B cell (primary cell): ENCODE data around the gene TMEM234. TPM values are rescaled to one million over a fixed set of nuclear protein-coding genes. Genes with fewer than 3 reads are reported as not detected.

Experiments used
- ATAC-seq: fragments of 200-7000 bp; cut with Tn5 transposase; one replicate; pipeline ENCODE4 v1.10.0; 2021; ENCODE audit warnings: low read depth, mild to moderate bottlenecking, moderate number of reproducible peaks, moderate library complexity
- CTCF ChIA-PET: fragments of 350-600 bp; sonication (Branson Sonifier 250); formaldehyde crosslinking; loops from one replicate; lab custom pipeline; 2021; ENCODE audit warnings: antibody characterized with exemption, inconsistent platforms; lab: Charles Lee
- POLR2A ChIA-PET: fragments of 350-600 bp; sonication (Branson Sonifier 250); formaldehyde crosslinking; loops from one replicate; lab custom pipeline; 2021; ENCODE audit warnings: antibody characterized with exemption; lab: Charles Lee
- DNase-seq: peaks from one replicate; pipeline ENCODE4 v3.0.0; 2013
- H2AFZ ChIP-seq: 2 replicates; pipeline ENCODE4 v1.6.1; 2012; ENCODE audit warnings: mild to moderate bottlenecking, low read depth, low read length; ENCODE audit not compliant: insufficient read depth, poor library complexity, severe bottlenecking
- H3K27ac ChIP-seq, 2 donors: 1 replicate in 1 of 2; 2 replicates in 1 of 2; pipeline ENCODE4 v1.5.1; 2012 to 2013; ENCODE audit warnings: low read length in 2 of 2, mild to moderate bottlenecking in 2 of 2, moderate library complexity in 1 of 2
- H3K27me3 ChIP-seq, 4 experiments: fragments of 200-600 bp in 1 of 4; sonication (generic) in 1 of 4; replicated peaks in 1 of 4; 1 replicate in 2 of 4; 2 replicates in 2 of 4; pipeline versions ENCODE4 v1.6.1 to v1.7.0; 2013 to 2016; ENCODE audit warnings: low read length in 3 of 4, mild to moderate bottlenecking in 2 of 4, mixed read lengths in 1 of 4, moderate library complexity in 1 of 4; ENCODE audit not compliant: insufficient read depth in 4 of 4, control insufficient read depth in 3 of 4; ENCODE audit errors: control extremely low read depth in 1 of 4
- H3K36me3 ChIP-seq, 2 experiments: replicated peaks in 1 of 2; 1 replicate in 1 of 2; 2 replicates in 1 of 2; pipeline versions ENCODE4 v1.6.1 to v1.7.1; 2013; ENCODE audit warnings: low read length in 1 of 2; ENCODE audit not compliant: insufficient read depth in 2 of 2, control insufficient read depth in 1 of 2; ENCODE audit errors: control extremely low read depth in 1 of 2, extremely low read depth in 1 of 2
- H3K4me1 ChIP-seq, 2 donors: fragments of 200-600 bp in 1 of 2; sonication (generic) in 1 of 2; 1 replicate in 1 of 2; 2 replicates in 1 of 2; pipeline versions ENCODE4 v1.5.1 to v1.6.1; 2013 to 2017; ENCODE audit warnings: low read length in 2 of 2; ENCODE audit not compliant: control insufficient read depth in 2 of 2, insufficient read depth in 2 of 2
- H3K4me2 ChIP-seq: replicated peaks from 2 replicates; pipeline ENCODE3; 2012; ENCODE audit warnings: mild to moderate bottlenecking, low read depth, low read length; ENCODE audit not compliant: poor library complexity, severe bottlenecking
- H3K4me3 ChIP-seq, 5 experiments: fragments of 200-600 bp in 1 of 5; sonication (generic) in 1 of 5; 1 replicate in 3 of 5; 2 replicates in 2 of 5; pipeline versions ENCODE4 v1.5.1 to v1.7.0; 2011 to 2016; ENCODE audit warnings: low read length in 4 of 5, mild to moderate bottlenecking in 4 of 5, low read depth in 2 of 5, control low read depth in 1 of 5, moderate library complexity in 1 of 5; ENCODE audit not compliant: insufficient read depth in 1 of 5; ENCODE audit errors: control extremely low read depth in 1 of 5, extremely low read depth in 1 of 5
- H3K79me2 ChIP-seq: fragments of 200-600 bp; sonication (generic); one replicate; pipeline ENCODE4 v1.6.0; 2016; ENCODE audit warnings: low read length; ENCODE audit not compliant: control insufficient read depth, insufficient read depth
- H3K9ac ChIP-seq: fragments of 200-600 bp; sonication (generic); 2 replicates; pipeline ENCODE4 v1.6.1; 2017; ENCODE audit warnings: mild to moderate bottlenecking, low read length, moderate library complexity
- H3K9me3 ChIP-seq, 3 donors: one replicate each; pipeline versions ENCODE4 v1.6.1 to v1.7.1; 2013; ENCODE audit warnings: low read length in 2 of 3; ENCODE audit not compliant: control insufficient read depth in 2 of 3, insufficient read depth in 1 of 3; ENCODE audit errors: control extremely low read depth in 1 of 3
- H4K20me1 ChIP-seq: 2 replicates; pipeline ENCODE4 v1.6.0; 2012; ENCODE audit warnings: mild to moderate bottlenecking, low read length; ENCODE audit not compliant: insufficient read depth, control insufficient read depth, poor library complexity, severe bottlenecking
- H3K27ac Mint-ChIP-seq: one replicate; pipeline ENCODE4 v1.8.0; 2021; ENCODE audit warnings: mixed read lengths
- H3K27me3 Mint-ChIP-seq: one replicate; pipeline ENCODE4 v1.8.0; 2021; ENCODE audit warnings: mixed read lengths
- H3K4me1 Mint-ChIP-seq: one replicate; pipeline ENCODE4 v1.8.0; 2021; ENCODE audit warnings: mixed read lengths
- H3K4me3 Mint-ChIP-seq: one replicate; pipeline ENCODE4 v1.8.0; 2021; ENCODE audit warnings: mixed read lengths
- H3K9me3 Mint-ChIP-seq: one replicate; pipeline ENCODE4 v1.8.0; 2022; ENCODE audit warnings: mixed read lengths; ENCODE audit not compliant: insufficient read depth
- EZH2 ChIP-seq: IDR thresholded peaks from 2 replicates; pipeline ENCODE4 v1.6.1; 2012; ENCODE audit warnings: borderline replicate concordance, low read depth, mild to moderate bottlenecking, moderate library complexity, low read length; ENCODE audit not compliant: insufficient read depth, poor library complexity, severe bottlenecking
- WGBS: methylation state at CpG from one replicate; pipeline ENCODE4 v1.1.5; 2013; ENCODE audit warnings: missing lambda C conversion rate; ENCODE audit not compliant: insufficient coverage; 5-methylcytosine and 5-hydroxymethylcytosine counted together
- intact Hi-C: fragments of 100-400 bp; cut with micrococcal nuclease; formaldehyde crosslinking; loops from one replicate; pipeline ENCODE4 v1.10.0; 2022
- polyA plus RNA-seq: library from polyadenylated mRNA; depleted of rRNA; stranded (reverse); fragments of >200 nt; gene quantifications from 2 replicates; pipeline ENCODE4 v1.2.3, GENCODE V29; 2012
- total RNA-seq, 2 donors: library from RNA; stranded (reverse); fragments of 120-200 nt in 1 of 2; gene quantifications; 1 replicate in 1 of 2; 2 replicates in 1 of 2; pipeline versions ENCODE4 v1.2.3 to v1.2.4, GENCODE V29; 2013 to 2022
- TF ChIP-seq, protein P1 (sequence below): fragments of 200-600 bp; IDR thresholded peaks from one replicate; pipeline ENCODE4 v1.8.0; 2022; ENCODE audit warnings: antibody characterized with exemption, mild to moderate bottlenecking

The TMEM234 gene
- total and polyA plus RNA-seq, 2 donors (not counting 1 experiment from before 2014, with no cell fraction given) = 22.0 to 60.8 TPM

DNA sequence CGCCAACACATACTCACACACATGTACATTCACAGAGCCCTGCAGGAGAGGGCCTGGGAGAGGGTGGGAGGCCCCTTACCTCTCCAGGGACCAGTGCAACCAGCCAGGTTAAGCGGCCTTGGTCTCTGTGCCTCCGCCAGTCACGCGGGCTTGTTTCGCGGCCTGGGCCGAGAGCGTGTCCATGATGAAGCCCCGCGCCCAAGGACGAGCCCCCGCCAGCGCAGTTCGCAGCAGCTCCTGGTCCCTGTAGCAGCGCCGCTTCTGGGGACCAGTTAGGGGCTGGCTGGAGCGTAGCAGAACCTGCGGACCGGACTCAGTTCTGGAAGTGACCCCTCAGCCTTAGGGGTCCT lies 17.6 kb upstream of the TMEM234 start:
- peaks cover 20% of the 10 kb centered on the region for H3K4me1 Mint-ChIP-seq
- TF ChIP-seq, protein P1, sequence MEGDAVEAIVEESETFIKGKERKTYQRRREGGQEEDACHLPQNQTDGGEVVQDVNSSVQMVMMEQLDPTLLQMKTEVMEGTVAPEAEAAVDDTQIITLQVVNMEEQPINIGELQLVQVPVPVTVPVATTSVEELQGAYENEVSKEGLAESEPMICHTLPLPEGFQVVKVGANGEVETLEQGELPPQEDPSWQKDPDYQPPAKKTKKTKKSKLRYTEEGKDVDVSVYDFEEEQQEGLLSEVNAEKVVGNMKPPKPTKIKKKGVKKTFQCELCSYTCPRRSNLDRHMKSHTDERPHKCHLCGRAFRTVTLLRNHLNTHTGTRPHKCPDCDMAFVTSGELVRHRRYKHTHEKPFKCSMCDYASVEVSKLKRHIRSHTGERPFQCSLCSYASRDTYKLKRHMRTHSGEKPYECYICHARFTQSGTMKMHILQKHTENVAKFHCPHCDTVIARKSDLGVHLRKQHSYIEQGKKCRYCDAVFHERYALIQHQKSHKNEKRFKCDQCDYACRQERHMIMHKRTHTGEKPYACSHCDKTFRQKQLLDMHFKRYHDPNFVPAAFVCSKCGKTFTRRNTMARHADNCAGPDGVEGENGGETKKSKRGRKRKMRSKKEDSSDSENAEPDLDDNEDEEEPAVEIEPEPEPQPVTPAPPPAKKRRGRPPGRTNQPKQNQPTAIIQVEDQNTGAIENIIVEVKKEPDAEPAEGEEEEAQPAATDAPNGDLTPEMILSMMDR = no peak
- no peak for TF ChIP-seq EZH2
- CTCF ChIA-PET = interaction anchor here (0.5 to 8.7 kb wide), 30 partner anchors 10 to 276 kb away, joined by 3 to 118 read pairs (median 6); partner anchors contain the start of genes BSDC1, EIF3I, FAM167B and FAM229A
- H3K4me1 ChIP-seq = peaks cover 16 to 31% of the 10 kb centered on the region in 2 donors
- peak overlapping the region; percentile 92 for H3K4me2 ChIP-seq
- H3K27me3 ChIP-seq = no peaks in the 10 kb centered on the region
- no peak overlapping the region for H3K27ac ChIP-seq
- H4K20me1 ChIP-seq = no peaks in the 10 kb centered on the region
- peak overlapping the region; percentile 93 for H3K27ac Mint-ChIP-seq
- H3K9me3 ChIP-seq = no peaks in the 10 kb centered on the region
- intact Hi-C loops = loop anchor here (1.0 to 5.0 kb wide), 6 partner anchors 11 to 95 kb away; partner anchors contain the start of genes DCDC2B, EIF3I, IQCC and TMEM234
- H3K79me2 ChIP-seq = no peaks in the 10 kb centered on the region
- H3K4me3 Mint-ChIP-seq = peak overlapping the region; percentile 95
- no peak for ATAC-seq
- peak overlapping the region in 3 of 5 experiments; percentile 69 to 77 (median 74) for H3K4me3 ChIP-seq
- peak overlapping the region; percentile 86 for H2AFZ ChIP-seq
- H3K36me3 ChIP-seq = no peaks in the 10 kb centered on the region
- no peak overlapping the region for H3K9ac ChIP-seq
- DNase-seq = no peak
- H3K9me3 Mint-ChIP-seq = no peaks in the 10 kb centered on the region
- H3K27me3 Mint-ChIP-seq = no peaks in the 10 kb centered on the region
- 96% methylated on average over 19 of the region's 20 CpGs for WGBS
- POLR2A ChIA-PET = interaction anchor here (0.6 to 4.3 kb wide), 12 partner anchors 10 to 111 kb away, joined by 4 to 60 read pairs (median 10); partner anchors contain the start of genes CCDC28B, HDAC1, LCK and MARCKSL1

DNA sequence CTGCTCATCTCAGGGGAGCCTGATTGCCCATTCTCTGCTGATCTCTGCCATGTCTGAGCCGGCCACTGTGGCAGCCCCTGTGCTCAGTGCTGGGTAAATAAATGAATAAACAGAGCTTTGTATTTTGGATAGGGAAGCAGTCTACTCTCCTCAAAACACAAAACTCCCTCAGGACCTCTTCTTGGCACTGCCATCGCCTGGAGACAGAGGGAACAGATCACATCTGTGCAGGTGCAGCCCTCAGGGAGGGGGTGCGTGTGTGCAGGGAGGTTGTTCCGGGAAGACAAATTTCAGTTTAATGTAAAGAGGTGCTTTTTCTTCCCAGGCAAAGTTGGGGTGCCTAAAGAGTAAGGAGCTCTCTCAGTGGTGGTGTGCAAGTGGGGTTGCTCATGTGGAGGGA lies 17.2 kb upstream of the TMEM234 start:
- H3K4me2 ChIP-seq = peak overlapping the region; percentile 92
- H3K4me3 ChIP-seq = no peak overlapping the region
- POLR2A ChIA-PET = interaction anchor here (0.6 to 4.3 kb wide), 4 partner anchors 10 to 53 kb away, joined by 9 to 60 read pairs (median 28); partner anchors contain the start of genes HDAC1 and LCK
- no peak overlapping the region for H3K9ac ChIP-seq
- no peaks in the 10 kb centered on the region for H3K27me3 ChIP-seq
- H3K4me1 Mint-ChIP-seq = peaks cover 20% of the 10 kb centered on the region
- TF ChIP-seq, protein P1 = no peak
- TF ChIP-seq EZH2 = no peak
- H2AFZ ChIP-seq = no peak overlapping the region
- CTCF ChIA-PET = interaction anchor here (0.5 to 8.7 kb wide), 14 partner anchors 10 to 161 kb away, joined by 3 to 118 read pairs (median 12); partner anchors contain the start of genes BSDC1, EIF3I, FAM167B and HDAC1
- ATAC-seq (no peak), DNase-seq (no peak)
- peaks cover 16 to 31% of the 10 kb centered on the region in 2 donors for H3K4me1 ChIP-seq
- peaks cover 0 to 2% of the 10 kb centered on the region in 2 experiments for H3K36me3 ChIP-seq
- intact Hi-C loops = no loop called here
- 72% methylated on average over 3 of the region's 4 CpGs for WGBS
- H4K20me1 ChIP-seq = no peaks in the 10 kb centered on the region
- no peak overlapping the region for H3K27ac ChIP-seq
- peak overlapping the region; percentile 0 for H3K27ac Mint-ChIP-seq
- H3K27me3 Mint-ChIP-seq = no peaks in the 10 kb centered on the region
- H3K79me2 ChIP-seq = no peaks in the 10 kb centered on the region
- no peaks in the 10 kb centered on the region for H3K9me3 ChIP-seq
- H3K4me3 Mint-ChIP-seq = peak overlapping the region; percentile 95
- H3K9me3 Mint-ChIP-seq = no peaks in the 10 kb centered on the region
